Measurements from ENCODE around the gene PDE10A.

- TF ChIP-seq CTCF (IDR thresholded peaks at IDR 0.05; ENCODE audit: insufficient read depth, low read length): no peak
- TF ChIP-seq REST (IDR thresholded peaks at IDR 0.05; ENCODE audit: insufficient replicate concordance, low read depth): no peak
- no peak for TF ChIP-seq POLR2AphosphoS5 (IDR thresholded peaks at IDR 0.05; ENCODE audit: low read depth)
Observed at GRCh38 chr6:165702669-165703068, 39.6 kb upstream of the PDE10A start.

All from HL-60 (cell line).